ENCODE measurements around the gene NPAS3. TPM values are rescaled to one million over a fixed set of nuclear protein-coding genes. Genes with fewer than 3 reads are reported as not detected.

NPAS3 gene
- total RNA-seq, 4 donors from 2014 or later, result 4.0 to 12.2 (median 5.6) TPM

DNA sequence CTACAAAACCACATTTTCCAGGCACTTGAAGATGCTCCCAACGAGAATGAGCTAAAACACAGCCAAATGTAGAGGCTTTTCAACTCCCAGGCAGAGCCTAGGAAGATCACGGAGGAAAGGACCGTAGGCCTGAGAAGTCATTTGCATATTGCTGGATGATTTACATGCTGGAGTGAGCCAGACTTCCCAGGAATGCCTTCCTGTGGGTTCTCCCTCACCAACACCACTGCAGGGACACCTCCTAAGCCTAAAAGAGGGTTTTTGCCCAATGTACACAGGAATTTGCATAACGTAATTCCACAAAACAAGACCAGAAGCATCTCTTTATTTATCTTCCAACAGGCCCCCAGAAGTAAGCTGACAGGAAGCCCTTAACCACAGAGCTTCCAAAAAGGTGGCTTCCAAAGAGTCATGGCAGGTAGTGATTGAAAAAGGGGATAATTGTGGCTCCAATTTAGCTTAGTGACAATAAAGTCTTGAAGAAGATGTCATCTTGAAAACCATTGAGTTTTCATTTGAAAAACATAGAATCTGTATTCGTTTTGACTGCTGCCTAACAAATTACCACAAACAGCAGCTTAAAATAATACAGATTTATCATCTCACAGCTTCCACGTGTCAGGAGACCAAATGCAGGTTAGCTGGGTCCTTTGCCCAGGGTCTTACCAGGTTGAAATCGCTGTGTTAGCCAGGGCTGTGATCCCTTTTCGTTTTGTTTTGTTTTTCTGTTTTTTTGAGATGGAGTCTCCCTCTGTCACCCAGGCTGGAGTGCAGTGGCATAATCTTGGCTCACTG, 896.0 kb downstream of the NPAS3 start:
- H3K4me1 ChIP-seq, result no peaks in the 10 kb centered on the region
- no peaks in the 10 kb centered on the region for H3K27me3 ChIP-seq
- no peak for DNase-seq
- intact Hi-C loops (cut with DNase I), result no loop called here
- TF ChIP-seq, protein P1, sequence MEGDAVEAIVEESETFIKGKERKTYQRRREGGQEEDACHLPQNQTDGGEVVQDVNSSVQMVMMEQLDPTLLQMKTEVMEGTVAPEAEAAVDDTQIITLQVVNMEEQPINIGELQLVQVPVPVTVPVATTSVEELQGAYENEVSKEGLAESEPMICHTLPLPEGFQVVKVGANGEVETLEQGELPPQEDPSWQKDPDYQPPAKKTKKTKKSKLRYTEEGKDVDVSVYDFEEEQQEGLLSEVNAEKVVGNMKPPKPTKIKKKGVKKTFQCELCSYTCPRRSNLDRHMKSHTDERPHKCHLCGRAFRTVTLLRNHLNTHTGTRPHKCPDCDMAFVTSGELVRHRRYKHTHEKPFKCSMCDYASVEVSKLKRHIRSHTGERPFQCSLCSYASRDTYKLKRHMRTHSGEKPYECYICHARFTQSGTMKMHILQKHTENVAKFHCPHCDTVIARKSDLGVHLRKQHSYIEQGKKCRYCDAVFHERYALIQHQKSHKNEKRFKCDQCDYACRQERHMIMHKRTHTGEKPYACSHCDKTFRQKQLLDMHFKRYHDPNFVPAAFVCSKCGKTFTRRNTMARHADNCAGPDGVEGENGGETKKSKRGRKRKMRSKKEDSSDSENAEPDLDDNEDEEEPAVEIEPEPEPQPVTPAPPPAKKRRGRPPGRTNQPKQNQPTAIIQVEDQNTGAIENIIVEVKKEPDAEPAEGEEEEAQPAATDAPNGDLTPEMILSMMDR (IDR thresholded peaks at IDR 0.05), result no peak
- no peak for TF ChIP-seq POLR2A (IDR thresholded peaks at IDR 0.05)
- 77 to 85% methylated on average over 8 of the region's 8 CpGs for WGBS, 2 donors
- H3K4me3 ChIP-seq (replicated peaks in 1 of 3), result no peak overlapping the region
- H3K9me3 ChIP-seq, result no peaks in the 10 kb centered on the region
- no peaks in the 10 kb centered on the region for H3K36me3 ChIP-seq
- H3K27ac ChIP-seq, result no peak overlapping the region

DNA sequence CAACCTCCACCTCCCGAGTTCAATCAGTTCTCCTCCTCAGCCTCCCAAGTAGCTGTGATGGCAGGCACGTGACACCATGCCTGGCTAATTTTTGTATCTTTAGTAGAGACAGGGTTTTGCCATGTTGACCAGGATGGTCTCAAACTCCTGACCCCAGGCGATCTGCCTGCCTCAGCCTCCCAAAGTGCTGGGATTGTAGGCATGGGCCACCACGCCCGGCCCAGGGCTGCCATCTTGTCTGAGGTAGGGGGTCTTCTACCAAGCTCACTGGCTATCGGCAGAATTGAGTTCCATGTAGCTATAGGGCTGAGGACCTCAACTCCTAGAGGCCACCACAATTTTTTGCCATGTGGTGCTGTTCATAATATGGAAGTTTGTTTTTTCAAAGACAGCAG, 896.6 kb downstream of the NPAS3 start:
- intact Hi-C loops (cut with DNase I), result no loop called here
- Histone ChIP-seq H3K4me1 (no peaks in the 10 kb centered on the region), H3K36me3 (no peaks in the 10 kb centered on the region), H3K27ac (no peak overlapping the region), H3K9me3 (no peaks in the 10 kb centered on the region), H3K4me3 (replicated peaks in 1 of 3) (no peak overlapping the region), H3K27me3 (no peaks in the 10 kb centered on the region)
- TF ChIP-seq, protein P1 (IDR thresholded peaks at IDR 0.05), result no peak
- no peak for TF ChIP-seq POLR2A (IDR thresholded peaks at IDR 0.05)
- WGBS, 2 donors, result 92 to 94% methylated on average over 6 of the region's 6 CpGs
- DNase-seq, result no peak

DNA sequence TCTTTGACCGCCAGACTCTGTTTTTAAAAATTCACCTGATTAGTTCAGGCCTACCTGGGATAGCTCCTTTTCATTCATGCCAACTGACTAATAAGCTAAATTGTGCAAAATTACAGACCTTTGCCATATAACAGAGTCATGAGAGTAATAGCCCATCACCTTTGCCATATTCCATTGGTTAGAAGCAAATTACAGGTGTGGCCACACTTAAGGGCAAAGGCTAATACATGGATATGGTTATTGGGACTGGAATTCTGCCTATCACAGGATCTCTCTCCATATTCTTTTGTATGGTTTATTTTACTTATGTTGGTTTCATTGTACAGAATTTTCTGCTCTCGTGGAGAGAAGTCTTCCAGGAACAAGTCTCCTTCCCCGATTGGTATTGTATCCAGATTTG, 897.0 kb downstream of the NPAS3 start:
- intact Hi-C loops (cut with DNase I), result no loop called here

DNA sequence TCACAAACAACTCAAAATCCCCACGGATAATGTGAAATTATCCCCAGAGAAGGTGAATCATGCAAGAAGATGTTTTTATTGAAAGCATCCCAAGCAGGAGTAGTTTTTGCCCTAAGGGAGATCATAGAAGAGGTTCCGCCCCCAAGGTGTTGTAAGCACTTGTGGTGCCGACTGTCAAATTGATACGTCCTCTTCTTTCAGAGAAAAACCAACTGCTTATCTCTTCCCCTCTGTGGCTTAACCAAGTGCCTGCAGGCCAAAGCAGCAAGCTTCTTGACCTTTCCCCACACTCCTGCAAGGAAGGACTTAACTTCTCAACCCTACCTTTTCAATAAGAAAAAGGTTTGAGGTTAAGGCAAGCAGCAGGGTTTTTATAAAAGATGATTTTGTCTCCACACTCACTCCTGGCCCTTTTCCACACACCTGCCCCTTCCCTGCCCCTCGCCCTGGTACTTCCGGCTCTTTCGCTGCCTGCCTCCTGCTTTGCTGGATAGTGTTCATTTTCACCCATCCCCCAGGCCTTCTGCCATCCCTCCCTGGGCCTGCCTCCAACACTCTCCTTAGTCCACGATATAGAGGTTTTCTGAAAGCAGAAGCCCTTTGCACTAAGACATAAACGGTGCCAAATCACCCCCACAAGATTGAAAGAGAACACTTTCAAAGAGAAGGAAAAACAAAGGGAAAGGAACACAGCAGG, 897.7 kb downstream of the NPAS3 start:
- no peaks in the 10 kb centered on the region for H3K4me1 ChIP-seq
- 58 to 61% methylated on average over 9 of the region's 9 CpGs for whole genome bisulfite sequencing, 2 donors
- peak in 1 of 2 donors; percentile 7 for DNase-seq
- no peaks in the 10 kb centered on the region for H3K9me3 ChIP-seq
- no peak overlapping the region for H3K4me3 ChIP-seq (replicated peaks in 1 of 3)
- no peaks in the 10 kb centered on the region for H3K27me3 ChIP-seq
- TF ChIP-seq, protein P1 (IDR thresholded peaks at IDR 0.05), result no peak
- no peak for TF ChIP-seq POLR2A (IDR thresholded peaks at IDR 0.05)
- intact Hi-C loops (cut with DNase I), result no loop called here
- no peak overlapping the region for H3K27ac ChIP-seq
- H3K36me3 ChIP-seq, result no peaks in the 10 kb centered on the region

More for the DNA sequence above, 897.0 kb downstream of the NPAS3 start:
- H3K4me1 ChIP-seq, result no peaks in the 10 kb centered on the region
- H3K9me3 ChIP-seq, result no peaks in the 10 kb centered on the region
- no peaks in the 10 kb centered on the region for H3K27me3 ChIP-seq
- no peak overlapping the region for H3K4me3 ChIP-seq (replicated peaks in 1 of 3)
- DNase-seq, result no peak
- H3K36me3 ChIP-seq, result no peaks in the 10 kb centered on the region
- H3K27ac ChIP-seq, result no peak overlapping the region
- 92 to 93% methylated on average over 3 of the region's 3 CpGs for whole genome bisulfite sequencing, 2 donors
- TF ChIP-seq POLR2A (IDR thresholded peaks at IDR 0.05), result no peak
- TF ChIP-seq, protein P1 (IDR thresholded peaks at IDR 0.05), result no peak
